T-helper 2 cell (primary cell): ENCODE results near the gene EHD4.
A peak's percentile ranks its signal among the peaks of the same experiment; 100 is the strongest.

Experiments used
- DNase-seq, 5 experiments: peaks; one replicate each; pipeline versions ENCODE4 v3.0.0 to v3.0.0-alpha.2; 2012 to 2022

Gene EHD4

GRCh38 chr15:41892621-41893421, 79.5 kb downstream of the EHD4 start:
- peak in 2 of 5 experiments; percentile 29 to 61 for DNase-seq

GRCh38 chr15:41891946-41892345, 80.4 kb downstream of the EHD4 start:
- no peak for DNase-seq

GRCh38 chr15:41891226-41891625, 81.1 kb downstream of the EHD4 start:
- DNase-seq = no peak

GRCh38 chr15:41890050-41890690, 82.2 kb downstream of the EHD4 start:
- no peak for DNase-seq

- peak in 1 of 5 experiments; percentile 72 for DNase-seq
Measured at GRCh38 chr15:41888662-41889253, 83.6 kb downstream of the EHD4 start.

GRCh38 chr15:41887893-41888292, 84.5 kb downstream of the EHD4 start:
- no peak for DNase-seq

- DNase-seq = no peak
Measured at GRCh38 chr15:41887161-41887560, 85.2 kb downstream of the EHD4 start.

GRCh38 chr15:41886741-41887140, 85.6 kb downstream of the EHD4 start:
- no peak for DNase-seq

GRCh38 chr15:41885841-41886240, 86.5 kb downstream of the EHD4 start:
- DNase-seq = no peak

GRCh38 chr15:41885321-41885720, 87.0 kb downstream of the EHD4 start:
- no peak for DNase-seq

- DNase-seq = no peak
Measured at GRCh38 chr15:41884458-41884857, 87.9 kb downstream of the EHD4 start.

GRCh38 chr15:41883484-41883825, 88.9 kb downstream of the EHD4 start:
- no peak for DNase-seq

- DNase-seq = no peak
Measured at GRCh38 chr15:41882689-41883483, 89.5 kb downstream of the EHD4 start.

GRCh38 chr15:41881920-41882688, 90.3 kb downstream of the EHD4 start:
- no peak for DNase-seq

GRCh38 chr15:41881550-41881919, 90.8 kb downstream of the EHD4 start:
- DNase-seq = no peak

GRCh38 chr15:41881086-41881485, 91.3 kb downstream of the EHD4 start:
- no peak for DNase-seq

- no peak for DNase-seq
Measured at GRCh38 chr15:41880156-41880877, 92.0 kb downstream of the EHD4 start.

- DNase-seq = no peak
Measured at GRCh38 chr15:41879321-41879845, 93.0 kb downstream of the EHD4 start.

- no peak for DNase-seq
Measured at GRCh38 chr15:41878355-41878699, 94.0 kb downstream of the EHD4 start.

GRCh38 chr15:41877631-41878354, 94.6 kb downstream of the EHD4 start:
- no peak for DNase-seq

GRCh38 chr15:41876689-41877088, 95.7 kb downstream of the EHD4 start:
- no peak for DNase-seq
